Astrocyte (in vitro differentiated cells and primary cell): ENCODE results near the gene MACC1. TPM values are rescaled to one million over a fixed set of nuclear protein-coding genes. Genes with fewer than 3 reads are reported as not detected.

Source experiments
- DNase-seq: peaks from one replicate; pipeline ENCODE4 v3.0.0-alpha.2; 2010; ENCODE audit warnings: low read depth
- FAIRE-seq: peaks from 2 replicates; lab custom pipeline; 2011; peaks lifted over from hg19 to GRCh38; lab: Jason Lieb, UNC
- H2AFZ ChIP-seq: 2 replicates; pipeline ENCODE4 v1.6.0; 2012; ENCODE audit warnings: low read depth, low read length, inconsistent platforms
- H3K27ac ChIP-seq: 2 replicates; pipeline ENCODE4 v1.5.1; 2011; ENCODE audit warnings: low read depth, low read length, inconsistent platforms
- H3K27me3 ChIP-seq: 2 replicates; pipeline ENCODE4 v1.6.0; 2011; ENCODE audit warnings: low read length, inconsistent platforms; ENCODE audit not compliant: insufficient read depth
- H3K36me3 ChIP-seq: 2 replicates; pipeline ENCODE4 v1.5.1; 2011; ENCODE audit warnings: low read length, inconsistent platforms; ENCODE audit not compliant: insufficient read depth
- H3K4me1 ChIP-seq: 2 replicates; pipeline ENCODE4 v1.5.1; 2011; ENCODE audit warnings: low read length, inconsistent platforms; ENCODE audit not compliant: insufficient read depth
- H3K4me2 ChIP-seq: 2 replicates; pipeline ENCODE4 v1.6.0; 2012; ENCODE audit warnings: low read length, inconsistent platforms
- H3K4me3 ChIP-seq: 2 replicates; pipeline ENCODE4 v1.5.1; 2011; ENCODE audit warnings: low read depth, mild to moderate bottlenecking, low read length, inconsistent platforms; ENCODE audit not compliant: insufficient read depth
- H3K79me2 ChIP-seq: 2 replicates; pipeline ENCODE4 v1.6.0; 2012; ENCODE audit warnings: mild to moderate bottlenecking, low read length, inconsistent platforms; ENCODE audit not compliant: insufficient read depth
- H3K9ac ChIP-seq: 2 replicates; pipeline ENCODE4 v1.6.0; 2012; ENCODE audit warnings: mild to moderate bottlenecking, low read length, inconsistent platforms
- H3K9me3 ChIP-seq: 2 replicates; pipeline ENCODE4 v1.5.1; 2012; ENCODE audit warnings: low read depth, mild to moderate bottlenecking, low read length, inconsistent platforms; ENCODE audit not compliant: insufficient read depth
- H4K20me1 ChIP-seq: 2 replicates; pipeline ENCODE4 v1.6.0; 2012; ENCODE audit warnings: low read length, inconsistent platforms; ENCODE audit not compliant: insufficient read depth
- H3K27ac Mint-ChIP-seq: one replicate; pipeline ENCODE4 v1.8.0; 2021; ENCODE audit warnings: mild to moderate bottlenecking, mixed read lengths; ENCODE audit not compliant: unreplicated experiment
- H3K27me3 Mint-ChIP-seq: one replicate; pipeline ENCODE4 v1.8.0; 2021; ENCODE audit warnings: low read depth, mixed read lengths; ENCODE audit not compliant: unreplicated experiment
- H3K36me3 Mint-ChIP-seq: one replicate; pipeline ENCODE4 v1.8.0; 2021; ENCODE audit warnings: low read depth, mixed read lengths; ENCODE audit not compliant: unreplicated experiment
- H3K4me1 Mint-ChIP-seq: one replicate; pipeline ENCODE4 v1.8.0; 2021; ENCODE audit warnings: low read depth, mixed read lengths; ENCODE audit not compliant: unreplicated experiment
- H3K4me3 Mint-ChIP-seq: one replicate; pipeline ENCODE4 v1.8.0; 2021; ENCODE audit warnings: mild to moderate bottlenecking, moderate library complexity, mixed read lengths; ENCODE audit not compliant: unreplicated experiment
- H3K9me3 Mint-ChIP-seq: one replicate; pipeline ENCODE4 v1.8.0; 2021; ENCODE audit warnings: mild to moderate bottlenecking, mixed read lengths; ENCODE audit not compliant: unreplicated experiment
- EZH2 ChIP-seq: IDR thresholded peaks from 2 replicates; pipeline ENCODE4 v1.6.1; 2012; ENCODE audit warnings: mild to moderate bottlenecking, low read length, inconsistent platforms; ENCODE audit not compliant: insufficient read depth
- total RNA-seq: library from RNA; stranded (reverse); gene quantifications from 2 replicates; pipeline ENCODE4 v1.2.1, GENCODE V29; 2021
- TF ChIP-seq, protein P1 (sequence below): IDR thresholded peaks from 2 replicates; pipeline ENCODE4 v1.5.1; 2011; ENCODE audit warnings: low read depth, mild to moderate bottlenecking, inconsistent platforms, low read length, moderate library complexity; ENCODE audit not compliant: insufficient read depth

Gene MACC1
- total RNA-seq, 1 donor from 2014 or later, result 2.0 TPM

- no peaks in the 10 kb centered on the region for H3K4me1 Mint-ChIP-seq
- no peaks in the 10 kb centered on the region for H3K79me2 ChIP-seq
- H3K27me3 Mint-ChIP-seq, result no peaks in the 10 kb centered on the region
These were observed 44.3 kb downstream of the MACC1 start for GRCh38 chr7:20172736-20173334.

DNA sequence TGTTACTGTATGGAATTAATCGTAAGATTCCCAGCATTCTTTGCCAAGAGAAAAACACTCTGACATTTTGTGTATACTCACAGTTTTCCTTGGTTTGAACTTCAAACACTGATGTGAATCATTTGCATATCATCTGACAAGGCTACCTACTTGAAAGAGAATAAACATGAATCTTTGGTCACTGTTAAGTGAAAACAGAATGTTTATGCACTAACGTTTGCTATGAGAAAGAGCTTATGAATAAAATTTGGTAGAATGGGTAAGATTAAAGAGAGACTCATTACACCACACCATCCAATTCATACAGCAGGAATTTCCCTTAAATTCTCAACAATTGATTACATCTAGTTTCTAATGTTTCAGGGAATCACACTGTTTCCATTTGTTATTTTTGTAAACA is 46.6 kb downstream of the MACC1 start:
- H3K4me2 ChIP-seq, result no peak overlapping the region
- no peaks in the 10 kb centered on the region for H3K27me3 ChIP-seq
- H3K79me2 ChIP-seq, result no peaks in the 10 kb centered on the region
- H3K9me3 ChIP-seq, result no peaks in the 10 kb centered on the region
- FAIRE-seq (peak; percentile 62), DNase-seq (peak; percentile 53)
- H3K9ac ChIP-seq, result no peak overlapping the region
- Mint-ChIP-seq H3K36me3 (no peaks in the 10 kb centered on the region), H3K4me1 (no peaks in the 10 kb centered on the region), H3K4me3 (no peak overlapping the region), H3K27me3 (no peaks in the 10 kb centered on the region), H3K9me3 (no peaks in the 10 kb centered on the region), H3K27ac (no peak overlapping the region)
- no peak overlapping the region for H3K4me3 ChIP-seq
- no peak overlapping the region for H2AFZ ChIP-seq
- H3K27ac ChIP-seq, result no peak overlapping the region
- no peaks in the 10 kb centered on the region for H4K20me1 ChIP-seq
- TF ChIP-seq, protein P1, sequence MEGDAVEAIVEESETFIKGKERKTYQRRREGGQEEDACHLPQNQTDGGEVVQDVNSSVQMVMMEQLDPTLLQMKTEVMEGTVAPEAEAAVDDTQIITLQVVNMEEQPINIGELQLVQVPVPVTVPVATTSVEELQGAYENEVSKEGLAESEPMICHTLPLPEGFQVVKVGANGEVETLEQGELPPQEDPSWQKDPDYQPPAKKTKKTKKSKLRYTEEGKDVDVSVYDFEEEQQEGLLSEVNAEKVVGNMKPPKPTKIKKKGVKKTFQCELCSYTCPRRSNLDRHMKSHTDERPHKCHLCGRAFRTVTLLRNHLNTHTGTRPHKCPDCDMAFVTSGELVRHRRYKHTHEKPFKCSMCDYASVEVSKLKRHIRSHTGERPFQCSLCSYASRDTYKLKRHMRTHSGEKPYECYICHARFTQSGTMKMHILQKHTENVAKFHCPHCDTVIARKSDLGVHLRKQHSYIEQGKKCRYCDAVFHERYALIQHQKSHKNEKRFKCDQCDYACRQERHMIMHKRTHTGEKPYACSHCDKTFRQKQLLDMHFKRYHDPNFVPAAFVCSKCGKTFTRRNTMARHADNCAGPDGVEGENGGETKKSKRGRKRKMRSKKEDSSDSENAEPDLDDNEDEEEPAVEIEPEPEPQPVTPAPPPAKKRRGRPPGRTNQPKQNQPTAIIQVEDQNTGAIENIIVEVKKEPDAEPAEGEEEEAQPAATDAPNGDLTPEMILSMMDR, result no peak
- no peak for TF ChIP-seq EZH2
- no peaks in the 10 kb centered on the region for H3K4me1 ChIP-seq
- no peaks in the 10 kb centered on the region for H3K36me3 ChIP-seq

More at GRCh38 chr7:20172736-20173334, 44.3 kb downstream of the MACC1 start:
- Histone ChIP-seq H3K4me2 (no peak overlapping the region), H3K4me1 (no peaks in the 10 kb centered on the region), H4K20me1 (no peaks in the 10 kb centered on the region), H3K9ac (no peak overlapping the region), H3K36me3 (no peaks in the 10 kb centered on the region), H3K9me3 (no peaks in the 10 kb centered on the region), H3K27ac (no peak overlapping the region), H3K4me3 (no peak overlapping the region), H3K27me3 (no peaks in the 10 kb centered on the region), H2AFZ (no peak overlapping the region)
- no peak overlapping the region for H3K27ac Mint-ChIP-seq
- H3K36me3 Mint-ChIP-seq, result no peaks in the 10 kb centered on the region
- TF ChIP-seq, protein P1, result peak; percentile 65
- TF ChIP-seq EZH2, result no peak
- FAIRE-seq (no peak), DNase-seq (peak; percentile 41)
- no peaks in the 10 kb centered on the region for H3K9me3 Mint-ChIP-seq
- no peak overlapping the region for H3K4me3 Mint-ChIP-seq

GRCh38 chr7:20165146-20165510 is 52.1 kb downstream of the MACC1 start:
- Mint-ChIP-seq H3K4me1 (no peaks in the 10 kb centered on the region), H3K27me3 (no peaks in the 10 kb centered on the region), H3K4me3 (no peak overlapping the region), H3K27ac (no peak overlapping the region), H3K36me3 (no peaks in the 10 kb centered on the region), H3K9me3 (no peaks in the 10 kb centered on the region)
- DNase-seq (no peak), FAIRE-seq (no peak)
- Histone ChIP-seq H3K9ac (no peak overlapping the region), H3K4me1 (no peaks in the 10 kb centered on the region), H4K20me1 (no peaks in the 10 kb centered on the region), H3K4me3 (no peak overlapping the region), H3K27me3 (no peaks in the 10 kb centered on the region), H3K79me2 (no peaks in the 10 kb centered on the region), H2AFZ (no peak overlapping the region), H3K36me3 (no peaks in the 10 kb centered on the region), H3K27ac (no peak overlapping the region), H3K4me2 (no peak overlapping the region), H3K9me3 (no peaks in the 10 kb centered on the region)
- TF ChIP-seq EZH2, result no peak
- TF ChIP-seq, protein P1, result no peak
